NCI-H1417 (cell line): ENCODE data around the gene TMEM182.

Experiments used
- DNase-seq, 3 experiments: peaks; one replicate each; lab custom pipeline; 2025; lab: John Stamatoyannopoulos, UW

TMEM182 gene

GRCh38 chr2:102801858-102802699, 40.2 kb downstream of the TMEM182 start:
- no peak for DNase-seq

GRCh38 chr2:102803041-102803896, 41.4 kb downstream of the TMEM182 start:
- no peak for DNase-seq

DNA sequence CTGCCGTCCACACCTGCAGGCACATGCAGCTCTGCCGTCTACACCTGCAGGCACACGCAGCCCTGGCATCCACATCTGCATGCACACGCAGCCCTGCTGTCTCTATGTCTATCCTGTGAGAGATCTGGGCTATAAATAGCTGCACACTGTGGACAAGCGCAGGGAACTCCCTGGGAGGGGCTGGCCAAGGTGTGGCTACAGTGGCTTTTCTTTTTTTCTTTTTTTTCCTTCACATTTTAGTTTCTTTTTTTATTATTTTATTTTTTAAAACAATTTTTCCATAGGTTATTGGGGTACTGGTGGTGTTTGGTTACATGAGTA, 42.0 kb downstream of the TMEM182 start:
- no peak for DNase-seq

DNA sequence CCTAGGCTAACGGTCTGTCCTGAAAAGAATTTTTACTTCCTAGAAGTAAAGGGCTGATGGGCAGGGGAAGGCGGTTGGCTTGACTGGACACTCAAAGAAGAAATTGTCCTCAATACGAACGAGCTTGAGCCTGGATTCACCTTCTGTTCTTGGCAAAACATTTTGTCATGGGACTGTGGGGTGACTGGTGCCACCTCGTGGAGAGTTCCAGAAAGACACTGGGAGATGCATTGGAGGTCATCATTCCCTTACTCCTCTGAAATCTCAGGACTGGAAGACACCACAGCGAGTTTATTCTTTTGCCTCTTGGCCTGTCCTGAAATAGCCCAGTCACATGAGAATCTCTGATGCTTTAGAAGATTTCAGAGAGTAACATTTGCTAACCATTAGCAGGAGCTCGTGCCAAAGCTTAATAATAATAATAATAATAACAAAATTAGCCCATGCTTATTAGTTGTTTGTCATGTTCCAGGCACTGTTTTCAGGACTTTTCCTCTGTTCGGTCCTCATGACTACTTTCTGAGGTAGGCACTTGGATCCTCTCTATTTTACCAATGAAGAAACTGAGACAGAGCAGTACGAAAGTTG, 44.5 kb downstream of the TMEM182 start:
- DNase-seq = peak; percentile 2 to 78 (median 43)

DNA sequence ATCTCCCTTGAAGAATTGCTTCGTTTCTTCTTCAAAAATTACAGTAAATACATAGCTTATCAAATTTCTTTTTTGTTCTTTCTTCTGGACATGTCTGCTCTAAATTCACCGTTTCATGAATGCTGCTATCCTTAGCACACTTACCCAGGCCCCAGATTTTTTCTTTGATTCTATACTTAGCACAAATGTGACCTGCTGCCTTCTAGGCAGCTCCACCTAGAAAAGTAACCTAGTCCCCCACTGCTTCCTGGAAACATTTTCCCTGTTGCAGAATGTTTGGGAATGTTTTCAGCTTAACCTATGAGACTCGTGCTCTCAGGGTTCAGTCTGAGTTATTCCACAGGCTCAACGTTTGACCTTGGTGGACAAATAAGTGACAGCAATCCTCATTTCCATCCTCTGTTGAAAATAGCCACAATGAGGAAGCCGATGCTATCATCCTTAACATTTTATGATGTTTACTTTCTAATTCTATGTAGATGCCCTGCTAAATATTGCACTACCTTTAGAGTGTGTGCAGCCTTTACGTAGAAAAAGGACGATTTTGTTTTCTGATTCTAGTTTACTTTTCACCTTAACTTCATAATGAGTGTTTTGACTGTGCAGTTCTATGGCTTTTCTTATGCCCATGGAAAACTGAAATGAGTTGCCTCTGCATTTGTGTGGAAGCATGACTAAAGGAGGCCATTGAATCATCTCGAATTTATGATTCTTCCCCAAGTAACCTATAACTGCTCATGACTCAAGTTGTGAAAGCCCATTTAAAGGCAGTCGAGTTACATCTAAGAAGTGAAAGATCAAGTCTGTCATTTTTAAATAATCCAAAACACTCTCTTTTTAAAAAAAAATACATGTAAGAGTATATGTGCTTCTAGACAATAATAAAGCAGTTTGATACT, 47.7 kb downstream of the TMEM182 start:
- no peak for DNase-seq

DNA sequence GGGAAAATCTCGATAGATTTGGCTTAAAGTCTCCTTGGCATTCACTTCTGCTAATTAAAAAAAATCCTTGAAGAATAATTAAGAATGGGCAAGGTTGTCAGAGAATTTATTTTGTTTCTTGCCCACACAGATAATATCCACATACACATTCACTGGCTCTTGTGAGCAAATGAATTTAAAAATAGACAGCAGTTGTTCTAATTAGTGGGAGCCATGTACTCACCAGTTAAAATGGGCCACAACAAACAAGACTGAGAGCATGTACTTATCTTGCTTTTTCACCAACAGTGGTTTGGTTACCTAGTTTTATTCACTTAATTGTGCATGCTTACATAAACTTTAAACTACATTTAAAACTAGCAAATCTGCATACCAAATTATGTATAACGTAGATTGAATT, 53.5 kb downstream of the TMEM182 start:
- no peak for DNase-seq

- peak; percentile 65 to 91 (median 71) for DNase-seq
Observed at GRCh38 chr2:102826904-102827303, 65.1 kb downstream of the TMEM182 start.

DNA sequence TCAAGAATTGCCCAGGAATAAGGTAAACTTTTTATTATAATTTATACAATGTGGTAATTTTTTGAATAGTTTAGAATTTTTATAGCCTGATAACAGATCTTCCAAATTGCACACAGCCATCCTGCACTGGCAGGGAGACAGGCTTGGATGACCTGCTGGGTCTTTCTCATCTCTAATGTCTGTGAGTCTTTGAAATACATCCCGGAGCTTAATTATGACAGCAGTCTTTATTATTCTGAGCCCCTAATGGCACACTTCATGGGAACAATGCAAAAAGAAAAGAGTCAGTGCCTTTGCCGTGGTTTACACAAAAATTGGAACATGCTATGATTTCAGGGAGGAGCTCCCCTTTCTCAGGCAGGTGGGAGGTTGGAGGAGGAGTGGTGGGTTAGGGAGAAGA, 71.0 kb downstream of the TMEM182 start:
- peak in 1 of 3 experiments; percentile 68 for DNase-seq

DNA sequence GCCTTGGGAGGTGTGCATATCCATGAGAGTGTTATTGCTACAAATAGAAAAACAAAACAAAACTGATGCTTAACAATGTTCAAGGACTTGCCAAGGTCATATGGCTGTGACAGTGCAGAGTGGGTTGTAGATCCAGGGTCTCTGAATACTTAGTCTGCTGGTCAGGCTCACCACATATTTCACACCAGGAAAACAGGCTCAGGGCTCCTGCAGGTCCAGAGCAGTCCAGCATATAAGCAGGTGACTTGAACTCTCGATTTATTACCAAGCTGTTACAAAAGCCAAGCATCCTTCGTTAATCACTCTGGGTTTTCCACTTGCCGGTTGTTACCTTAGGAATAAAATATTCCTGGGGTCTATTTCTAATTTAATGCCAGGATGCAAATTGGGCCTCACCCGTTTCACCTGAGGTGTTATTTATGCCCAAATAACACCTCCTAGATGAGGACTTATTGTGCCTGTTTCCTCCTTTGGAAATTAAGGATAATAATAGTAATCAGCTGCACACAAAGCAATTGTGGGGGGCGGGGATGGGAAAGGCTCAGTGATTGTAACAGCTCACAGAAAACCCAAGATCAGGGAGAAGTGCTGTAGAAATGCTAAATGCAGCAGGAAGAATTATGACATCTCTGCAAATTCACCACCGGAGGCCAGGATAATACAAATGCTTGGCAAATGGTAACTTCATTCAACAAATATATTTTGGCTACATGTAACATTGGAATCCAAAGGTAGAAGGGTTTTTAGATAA, 72.9 kb downstream of the TMEM182 start:
- DNase-seq = peak in 2 of 3 experiments; percentile 56 to 81

DNA sequence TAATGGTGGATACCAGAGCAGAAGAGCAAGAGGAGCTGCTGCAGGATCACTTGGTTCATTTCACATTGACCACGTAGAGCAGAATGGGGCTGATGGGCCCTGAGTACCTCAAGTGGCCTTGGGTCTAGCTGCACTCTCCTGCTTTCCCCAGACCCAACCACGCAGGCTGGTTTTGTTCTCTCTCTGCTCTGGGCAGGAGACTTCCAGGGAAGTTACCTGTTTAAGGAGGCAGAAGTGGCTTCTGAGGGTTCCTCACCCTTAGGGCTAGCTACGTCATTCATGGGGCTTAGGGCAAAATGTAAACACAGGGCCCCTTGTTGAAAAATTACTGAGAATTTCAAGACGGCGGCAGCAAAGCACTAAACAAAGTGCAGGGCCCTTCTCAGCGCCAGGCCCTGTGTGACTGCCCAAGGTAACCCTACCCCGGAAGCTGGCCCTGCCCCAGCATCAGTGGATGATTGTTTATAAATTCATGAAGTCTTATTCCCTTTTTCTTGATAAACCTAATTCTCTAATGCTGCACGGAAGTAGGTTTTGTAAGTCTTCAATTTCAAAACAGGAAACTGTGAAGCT, 75.9 kb downstream of the TMEM182 start:
- DNase-seq = no peak

GRCh38 chr2:102839668-102840388, 78.0 kb downstream of the TMEM182 start:
- peak; percentile 37 to 78 (median 44) for DNase-seq

- peak; percentile 26 to 70 (median 30) for DNase-seq
Observed at GRCh38 chr2:102841107-102841840, 79.4 kb downstream of the TMEM182 start.

- DNase-seq = peak in 2 of 3 experiments; percentile 42 to 82
Observed at GRCh38 chr2:102843764-102844443, 82.1 kb downstream of the TMEM182 start.

DNA sequence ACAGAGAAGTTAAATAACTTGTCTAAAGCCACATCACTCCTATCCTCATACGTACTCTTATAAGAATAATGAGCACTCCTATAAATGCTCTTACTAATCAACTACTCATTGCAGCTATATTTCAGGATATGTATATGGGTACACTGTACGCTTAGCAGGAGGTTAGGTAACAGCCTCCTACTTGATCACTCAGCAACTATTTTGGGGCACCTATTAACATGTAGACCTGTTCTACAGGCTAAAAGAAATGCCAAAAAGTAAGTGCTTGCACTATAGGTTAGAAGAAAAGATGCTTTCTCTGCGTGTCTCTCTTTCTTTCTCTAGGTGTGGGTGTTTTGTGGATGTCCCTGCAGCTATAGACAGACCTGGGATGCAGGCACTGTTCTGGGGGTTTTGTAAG, 83.1 kb downstream of the TMEM182 start:
- DNase-seq = no peak

DNA sequence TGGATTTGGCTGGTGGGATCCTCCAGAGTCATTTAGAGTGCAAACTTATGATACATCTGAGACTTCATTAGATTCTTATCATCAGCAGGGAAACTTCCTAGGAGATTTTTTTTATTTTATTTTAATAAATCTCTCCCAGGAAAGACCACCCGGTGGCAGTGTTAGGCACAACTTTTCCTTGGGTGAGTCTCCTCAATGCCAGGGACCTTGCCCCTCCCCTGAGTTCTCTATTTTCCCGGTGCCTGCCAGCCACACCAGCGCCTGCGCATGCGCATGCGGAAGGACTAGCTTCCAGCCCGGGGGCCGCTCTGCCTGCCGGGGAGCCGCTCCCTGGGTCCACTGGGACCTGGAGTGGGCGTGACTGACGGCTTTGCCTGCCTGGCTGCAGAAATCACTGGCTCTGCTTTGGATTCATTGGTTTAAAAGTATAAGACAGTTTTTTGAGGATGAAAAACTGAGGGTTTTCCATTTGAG, 86.6 kb downstream of the TMEM182 start:
- DNase-seq = peak; percentile 42 to 93 (median 86)

DNA sequence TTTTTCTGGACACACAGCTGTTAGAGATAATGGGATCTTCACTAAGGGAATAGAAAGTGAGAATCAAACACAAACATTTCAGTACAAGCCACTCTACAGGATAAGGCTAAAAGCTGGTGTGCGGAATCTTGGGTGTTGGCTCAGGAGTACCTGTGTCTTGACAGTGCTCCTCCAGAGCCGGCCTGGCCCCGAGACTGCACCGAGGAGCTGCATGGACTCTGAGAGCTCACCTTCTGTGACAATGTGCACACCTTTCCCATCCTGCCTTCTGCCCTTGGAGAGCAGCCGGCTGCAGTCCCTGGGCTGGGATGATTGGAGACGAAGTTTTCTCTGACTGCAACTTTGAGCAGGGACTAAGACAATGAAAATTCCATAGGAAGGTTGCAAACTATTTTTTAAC, 89.1 kb downstream of the TMEM182 start:
- DNase-seq = no peak

- DNase-seq = no peak
Observed at GRCh38 chr2:102852867-102853266, 91.0 kb downstream of the TMEM182 start.
